Thoracic aorta (tissue), 2 donors: ENCODE results near the gene RACGAP1. TPM values are rescaled to one million over a fixed set of nuclear protein-coding genes. Genes with fewer than 3 reads are reported as not detected.

Experiments used
- ATAC-seq: fragments of 150-250 bp; one replicate; pipeline ENCODE4 v1.8.0; 2017; ENCODE audit warnings: low read depth; ENCODE audit not compliant: insufficient number of reproducible peaks, low FRiP score
- DNase-seq: peaks from one replicate; pipeline ENCODE4 v3.0.0-alpha.2; 2020; ENCODE audit warnings: low spot score
- H3K27ac ChIP-seq, 2 donors: fragments of 200-600 bp; sonication (generic); 1 replicate in 1 of 2; 2 replicates in 1 of 2; pipeline ENCODE4 v1.5.1; 2016; ENCODE audit warnings: mild to moderate bottlenecking in 2 of 2, moderate library complexity in 2 of 2
- H3K27me3 ChIP-seq: fragments of 200-600 bp; sonication (generic); replicated peaks from 2 replicates; pipeline ENCODE4 v1.6.0; 2016; ENCODE audit warnings: mild to moderate bottlenecking; ENCODE audit not compliant: insufficient read depth
- H3K36me3 ChIP-seq: fragments of 200-600 bp; sonication (generic); one replicate; pipeline ENCODE4 v1.5.1; 2016
- H3K4me1 ChIP-seq, 2 donors: fragments of 200-600 bp; sonication (generic); 1 replicate in 1 of 2; 2 replicates in 1 of 2; pipeline versions ENCODE4 v1.5.1 to v1.6.0; 2016; ENCODE audit warnings: low read depth in 2 of 2, mild to moderate bottlenecking in 1 of 2; ENCODE audit not compliant: control insufficient read depth in 1 of 2
- H3K4me3 ChIP-seq: fragments of 200-600 bp; sonication (generic); 2 replicates; pipeline ENCODE4 v1.5.1; 2016; ENCODE audit warnings: mild to moderate bottlenecking
- H3K9me3 ChIP-seq: fragments of 200-600 bp; sonication (generic); 2 replicates; pipeline ENCODE4 v1.5.1; 2016
- total RNA-seq, 2 donors: library from RNA; depleted of rRNA; stranded (reverse); fragments of >200 nt; gene quantifications; one replicate each; pipeline versions ENCODE4 v1.1.0 to v1.2.3, GENCODE V29; 2016
- TF ChIP-seq, protein P1 (sequence below): fragments of 200-600 bp; sonication (generic); IDR thresholded peaks from one replicate; pipeline ENCODE4 v1.5.1; 2019; ENCODE audit warnings: antibody characterized with exemption

Gene RACGAP1
- total RNA-seq, 2 donors from 2014 or later: 3.0 to 4.8 TPM

DNA sequence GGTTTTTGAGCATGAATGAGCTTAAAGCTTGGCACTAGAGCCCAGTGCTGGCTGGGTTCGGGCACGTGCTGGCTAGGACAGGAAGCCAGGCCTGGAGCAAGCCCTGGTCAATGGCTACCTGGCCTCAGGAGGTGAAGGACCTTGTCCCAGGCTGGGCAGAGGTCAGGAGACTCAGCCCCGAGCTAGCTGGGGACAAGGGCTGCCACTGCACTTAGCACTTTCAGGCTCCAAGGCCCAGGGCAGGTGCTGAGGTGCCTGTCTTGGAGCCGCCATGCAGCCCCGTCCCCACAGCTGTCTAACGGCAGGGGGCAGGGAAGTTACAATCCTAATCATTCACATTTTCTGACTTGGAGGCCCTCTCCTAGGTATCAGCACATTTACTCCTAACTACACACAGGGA, 56.8 kb downstream of the RACGAP1 start:
- no peak overlapping the region for H3K27ac ChIP-seq
- no peaks in the 10 kb centered on the region for H3K36me3 ChIP-seq
- peaks cover 0 to 17% of the 10 kb centered on the region in 2 donors for H3K4me1 ChIP-seq
- no peaks in the 10 kb centered on the region for H3K27me3 ChIP-seq
- ATAC-seq (no peak), DNase-seq (no peak)
- no peaks in the 10 kb centered on the region for H3K9me3 ChIP-seq
- no peak overlapping the region for H3K4me3 ChIP-seq
- TF ChIP-seq, protein P1, sequence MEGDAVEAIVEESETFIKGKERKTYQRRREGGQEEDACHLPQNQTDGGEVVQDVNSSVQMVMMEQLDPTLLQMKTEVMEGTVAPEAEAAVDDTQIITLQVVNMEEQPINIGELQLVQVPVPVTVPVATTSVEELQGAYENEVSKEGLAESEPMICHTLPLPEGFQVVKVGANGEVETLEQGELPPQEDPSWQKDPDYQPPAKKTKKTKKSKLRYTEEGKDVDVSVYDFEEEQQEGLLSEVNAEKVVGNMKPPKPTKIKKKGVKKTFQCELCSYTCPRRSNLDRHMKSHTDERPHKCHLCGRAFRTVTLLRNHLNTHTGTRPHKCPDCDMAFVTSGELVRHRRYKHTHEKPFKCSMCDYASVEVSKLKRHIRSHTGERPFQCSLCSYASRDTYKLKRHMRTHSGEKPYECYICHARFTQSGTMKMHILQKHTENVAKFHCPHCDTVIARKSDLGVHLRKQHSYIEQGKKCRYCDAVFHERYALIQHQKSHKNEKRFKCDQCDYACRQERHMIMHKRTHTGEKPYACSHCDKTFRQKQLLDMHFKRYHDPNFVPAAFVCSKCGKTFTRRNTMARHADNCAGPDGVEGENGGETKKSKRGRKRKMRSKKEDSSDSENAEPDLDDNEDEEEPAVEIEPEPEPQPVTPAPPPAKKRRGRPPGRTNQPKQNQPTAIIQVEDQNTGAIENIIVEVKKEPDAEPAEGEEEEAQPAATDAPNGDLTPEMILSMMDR: no peak

DNA sequence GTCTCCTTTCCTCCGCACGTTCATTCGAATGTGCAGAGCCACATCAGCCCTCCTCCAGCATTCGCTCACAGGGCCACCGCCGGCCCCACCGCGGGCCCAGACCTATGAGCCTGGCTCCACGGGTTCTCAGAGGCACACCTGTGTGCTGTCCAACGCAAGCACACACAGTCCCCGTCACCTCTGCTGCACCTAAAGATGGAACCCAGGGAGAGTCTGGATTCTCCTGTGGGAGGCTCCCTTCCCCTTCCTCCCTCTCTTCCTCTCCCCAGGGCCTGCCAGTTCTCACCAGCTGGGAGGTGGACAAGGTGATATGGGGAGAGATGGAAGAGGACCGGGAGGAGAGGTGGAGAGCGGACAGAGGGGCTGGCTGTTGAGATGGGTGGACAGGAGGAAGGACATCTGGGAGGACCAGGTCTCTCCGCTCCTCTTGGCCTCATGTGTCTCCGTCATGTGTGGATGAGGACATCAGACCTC, 57.5 kb downstream of the RACGAP1 start:
- no peak overlapping the region for H3K27ac ChIP-seq

DNA sequence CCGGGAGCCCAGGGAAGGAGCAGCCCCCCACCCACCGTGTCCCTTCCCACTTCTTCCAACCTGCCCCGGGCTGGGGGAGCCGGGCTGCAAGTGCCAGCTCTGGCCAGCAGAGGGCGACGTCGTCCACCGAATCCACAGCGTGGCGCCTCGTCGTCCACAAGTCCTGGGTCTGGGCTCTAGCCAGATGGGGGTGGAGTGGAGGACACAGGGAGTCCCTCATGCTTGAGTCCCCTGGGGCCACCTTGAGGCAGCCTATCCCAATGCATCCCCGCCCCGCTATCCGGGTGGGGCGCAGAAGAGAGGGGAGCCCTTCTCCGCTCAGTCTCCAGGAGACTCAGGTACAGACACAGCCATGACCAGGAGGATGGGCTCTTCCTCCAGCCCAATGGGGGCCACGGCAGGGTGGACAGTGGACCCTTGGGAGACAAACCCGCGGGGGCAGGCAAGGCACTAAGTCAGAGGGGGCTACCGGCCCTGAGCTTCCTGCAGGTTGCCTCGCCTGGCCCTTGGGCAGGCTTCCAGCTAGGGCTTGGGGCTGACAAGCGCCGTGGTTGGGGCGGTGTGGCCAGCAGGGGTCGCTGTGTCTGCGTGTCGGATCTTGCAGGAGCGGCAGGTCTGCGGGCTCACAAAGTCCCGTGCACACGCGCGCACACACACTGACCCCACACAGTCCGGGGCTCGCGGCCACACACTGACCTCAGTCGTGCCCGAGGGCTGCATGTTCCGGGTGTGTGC, 58.1 kb downstream of the RACGAP1 start:
- peak; percentile 66 for DNase-seq
- no peaks in the 10 kb centered on the region for H3K27me3 ChIP-seq
- peak overlapping the region; percentile 54 for H3K4me3 ChIP-seq
- TF ChIP-seq, protein P1: peak; percentile 84
- no peak overlapping the region for H3K27ac ChIP-seq
- peaks cover 5 to 15% of the 10 kb centered on the region in 2 donors for H3K4me1 ChIP-seq
- H3K9me3 ChIP-seq: no peaks in the 10 kb centered on the region
- H3K36me3 ChIP-seq: no peaks in the 10 kb centered on the region
- no peak for ATAC-seq

More for the DNA sequence above, 57.5 kb downstream of the RACGAP1 start:
- Histone ChIP-seq H3K4me1 (peaks cover under 1 to 11% of the 10 kb centered on the region in 2 donors), H3K36me3 (no peaks in the 10 kb centered on the region), H3K27me3 (no peaks in the 10 kb centered on the region), H3K4me3 (peak overlapping the region; percentile 54), H3K9me3 (no peaks in the 10 kb centered on the region)
- DNase-seq: no peak
- no peak for ATAC-seq
- TF ChIP-seq, protein P1: no peak

DNA sequence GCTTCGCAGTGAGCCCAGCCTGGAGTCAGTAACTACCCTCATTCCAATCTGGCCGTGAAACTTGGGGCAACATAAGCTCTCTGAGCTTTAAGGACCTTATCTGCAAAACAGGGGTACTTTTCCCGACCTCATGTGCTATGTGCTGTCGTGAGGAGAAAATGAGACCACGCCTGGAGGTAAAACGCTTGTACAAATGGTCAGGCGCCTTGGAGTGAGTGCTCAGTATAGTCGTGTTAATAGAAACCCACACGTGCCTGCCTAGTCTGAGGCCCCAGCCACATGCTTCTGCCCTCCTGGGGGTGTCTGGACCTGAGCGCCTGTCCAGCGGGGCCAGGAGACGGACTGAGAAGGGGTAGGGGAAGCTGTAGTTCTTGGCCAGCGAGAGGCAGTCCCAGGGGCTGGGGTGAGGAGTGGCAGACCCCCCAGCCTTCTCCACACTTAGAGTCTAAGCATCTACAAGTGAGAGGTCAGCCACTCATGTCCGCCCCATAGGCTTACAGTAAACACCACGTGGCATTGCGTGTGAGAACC, 58.7 kb downstream of the RACGAP1 start:
- DNase-seq (no peak), ATAC-seq (no peak)
- H3K27me3 ChIP-seq: no peaks in the 10 kb centered on the region
- H3K4me1 ChIP-seq: peaks cover 5 to 17% of the 10 kb centered on the region in 2 donors
- no peak overlapping the region for H3K27ac ChIP-seq
- H3K9me3 ChIP-seq: no peaks in the 10 kb centered on the region
- TF ChIP-seq, protein P1: no peak
- no peak overlapping the region for H3K4me3 ChIP-seq
- H3K36me3 ChIP-seq: no peaks in the 10 kb centered on the region

DNA sequence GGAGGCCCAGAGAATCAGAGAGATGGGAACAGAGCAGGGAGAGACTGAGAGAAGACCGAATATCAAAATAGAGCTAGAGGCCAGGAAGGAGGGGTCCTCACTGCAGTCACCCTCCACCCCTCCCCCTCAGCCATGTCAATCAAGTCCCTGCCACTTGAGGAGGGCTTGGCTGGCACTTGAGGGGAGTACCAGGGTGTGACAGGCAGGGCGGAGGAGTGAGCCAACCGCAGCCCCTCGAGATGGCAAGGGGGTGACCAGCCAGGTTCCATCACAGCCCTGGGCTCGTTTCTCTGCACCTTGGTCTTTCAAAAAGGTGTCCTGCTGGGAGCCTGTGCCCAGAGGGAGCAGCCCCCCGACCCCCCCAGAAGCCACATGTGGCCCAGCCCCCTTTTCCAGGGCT, 59.5 kb downstream of the RACGAP1 start:
- TF ChIP-seq, protein P1: no peak
- no peak for DNase-seq
- Histone ChIP-seq H3K4me1 (peaks cover 8 to 23% of the 10 kb centered on the region in 2 donors), H3K4me3 (no peak overlapping the region), H3K36me3 (no peaks in the 10 kb centered on the region), H3K27me3 (no peaks in the 10 kb centered on the region), H3K27ac (no peak overlapping the region), H3K9me3 (no peaks in the 10 kb centered on the region)
- ATAC-seq: no peak
